GM23248 (cell line): ENCODE data around the gene TMEM203. TPM values are rescaled to one million over a fixed set of nuclear protein-coding genes. Genes with fewer than 3 reads are reported as not detected.

ENCODE experiments used
- DNase-seq: peaks from one replicate; pipeline ENCODE4 v3.0.0-alpha.2; 2015
- H2AFZ ChIP-seq: fragments of 200-600 bp; sonication (generic); 2 replicates; pipeline ENCODE4 v1.6.1; 2016; ENCODE audit warnings: antibody characterized with exemption
- H3F3A ChIP-seq: fragments of 200-600 bp; sonication (generic); 2 replicates; pipeline ENCODE4 v1.6.1; 2016; ENCODE audit warnings: mild to moderate bottlenecking, antibody characterized with exemption, mixed run types; ENCODE audit not compliant: insufficient read depth
- H3K27ac ChIP-seq: fragments of 200-600 bp; sonication (generic); 2 replicates; pipeline ENCODE4 v1.5.1; 2016; ENCODE audit warnings: mild to moderate bottlenecking
- H3K27me3 ChIP-seq: fragments of 200-600 bp; sonication (generic); replicated peaks from 2 replicates; pipeline ENCODE4 v1.6.1; 2016; ENCODE audit warnings: mild to moderate bottlenecking; ENCODE audit not compliant: insufficient read depth
- H3K36me3 ChIP-seq: fragments of 200-600 bp; sonication (generic); 2 replicates; pipeline ENCODE4 v1.6.1; 2016; ENCODE audit warnings: low read depth, mild to moderate bottlenecking
- H3K4me1 ChIP-seq: fragments of 200-600 bp; sonication (generic); 2 replicates; pipeline ENCODE4 v1.6.1; 2016; ENCODE audit warnings: mild to moderate bottlenecking; ENCODE audit not compliant: insufficient read depth
- H3K4me2 ChIP-seq: fragments of 200-600 bp; sonication (generic); one replicate; pipeline ENCODE4 v1.6.1; 2016; ENCODE audit warnings: mild to moderate bottlenecking; ENCODE audit not compliant: unreplicated experiment
- H3K4me3 ChIP-seq: fragments of 200-600 bp; sonication (generic); 2 replicates; pipeline ENCODE4 v1.5.1; 2016; ENCODE audit warnings: mild to moderate bottlenecking
- H3K79me2 ChIP-seq: fragments of 200-600 bp; sonication (generic); 2 replicates; pipeline ENCODE4 v1.6.1; 2016; ENCODE audit warnings: mild to moderate bottlenecking; ENCODE audit not compliant: insufficient read depth
- H3K9ac ChIP-seq: fragments of 200-600 bp; sonication (generic); 2 replicates; pipeline ENCODE4 v1.6.1; 2016; ENCODE audit warnings: mild to moderate bottlenecking
- H3K9me2 ChIP-seq: fragments of 200-600 bp; sonication (generic); 2 replicates; pipeline ENCODE4 v1.6.1; 2016; ENCODE audit warnings: mixed run types, mild to moderate bottlenecking, moderate library complexity; ENCODE audit not compliant: insufficient read depth
- H3K9me3 ChIP-seq: fragments of 200-600 bp; sonication (generic); one replicate; pipeline ENCODE4 v1.6.1; 2017; ENCODE audit warnings: low read depth
- H4K20me1 ChIP-seq: fragments of 200-600 bp; sonication (generic); 2 replicates; pipeline ENCODE4 v1.6.0; 2016; ENCODE audit not compliant: insufficient read depth
- EZH2 ChIP-seq: fragments of 200-600 bp; sonication (generic); IDR thresholded peaks from 2 replicates; pipeline ENCODE4 v1.6.1; 2018; ENCODE audit warnings: antibody characterized with exemption, mild to moderate bottlenecking; ENCODE audit not compliant: insufficient read depth, poor library complexity, severe bottlenecking
- EZH2phosphoT487 ChIP-seq: fragments of 200-600 bp; sonication (generic); IDR thresholded peaks from 2 replicates; pipeline ENCODE4 v1.6.1; 2018; ENCODE audit warnings: antibody characterized with exemption, moderate library complexity, mild to moderate bottlenecking, low read depth; ENCODE audit not compliant: insufficient read depth
- WGBS, 2 experiments: methylation state at CpG; one replicate each; pipeline ENCODE4 v1.1.6; 2015 to 2017; ENCODE audit warnings: low lambda C conversion rate in 2 of 2, low coverage in 1 of 2; ENCODE audit errors: missing lambda C conversion rate in 2 of 2; 5-methylcytosine and 5-hydroxymethylcytosine counted together
- in situ Hi-C: fragments of 300-500 bp; cut with MboI; formaldehyde crosslinking; loops from 2 replicates; pipeline ENCODE4 v1.15.0; 2020
- polyA plus RNA-seq: library from polyadenylated mRNA; unstranded; fragments of >200 nt; fragmentation: Nextera tagmentation; extraction: Ambion mirVana; gene quantifications from 2 replicates; pipeline ENCODE4 v1.2.1, GENCODE V29; 2016
- total RNA-seq: library from RNA; depleted of rRNA; stranded (reverse); fragments of >200 nt; shearing (Covaris generic); gene quantifications from 2 replicates; pipeline ENCODE4 v1.2.3, GENCODE V29; 2014

The TMEM203 gene
- total and polyA plus RNA-seq, 2 experiments from 2014 or later: 46.9 to 52.9 TPM

DNA sequence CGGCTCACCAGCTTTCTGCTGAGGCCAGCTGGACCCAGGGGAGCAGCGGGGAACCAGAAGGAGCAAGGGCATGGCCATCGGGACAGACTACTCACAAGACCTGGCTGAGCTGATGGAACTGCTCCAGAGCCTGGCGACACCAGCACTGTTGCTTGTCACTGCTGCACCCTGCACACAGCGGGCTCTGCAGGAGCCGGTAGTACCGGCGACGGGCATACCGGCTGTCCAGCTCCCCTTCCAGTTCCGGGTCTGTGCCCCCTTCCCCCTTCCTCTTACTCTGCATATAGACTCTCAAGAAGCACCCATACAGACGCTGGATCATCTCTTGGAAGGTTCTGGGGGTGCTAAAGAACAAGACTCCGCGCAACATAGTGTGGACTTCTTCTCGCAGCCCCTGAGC, 18.1 kb downstream of the TMEM203 start:
- Histone ChIP-seq H3K4me2 (peak overlapping the region; percentile 82), H3K27ac (no peak overlapping the region), H3K27me3 (no peaks in the 10 kb centered on the region), H3K4me1 (peaks cover 16% of the 10 kb centered on the region), H3K9me3 (no peaks in the 10 kb centered on the region), H3K9me2 (no peaks in the 10 kb centered on the region), H3K9ac (peak overlapping the region; percentile 93), H2AFZ (no peak overlapping the region), H3F3A (peaks cover 10% of the 10 kb centered on the region), H3K79me2 (peaks cover 62% of the 10 kb centered on the region), H3K4me3 (peak overlapping the region; percentile 83), H3K36me3 (no peaks in the 10 kb centered on the region; the same call in 1 of the 2 replicates), H4K20me1 (no peaks in the 10 kb centered on the region)
- 68 to 76% methylated on average over 15 of the region's 15 CpGs for WGBS, 2 experiments
- TF ChIP-seq EZH2 (no peak), EZH2phosphoT487 (no peak)
- no peak for DNase-seq
- in situ Hi-C loops: no loop called here

DNA sequence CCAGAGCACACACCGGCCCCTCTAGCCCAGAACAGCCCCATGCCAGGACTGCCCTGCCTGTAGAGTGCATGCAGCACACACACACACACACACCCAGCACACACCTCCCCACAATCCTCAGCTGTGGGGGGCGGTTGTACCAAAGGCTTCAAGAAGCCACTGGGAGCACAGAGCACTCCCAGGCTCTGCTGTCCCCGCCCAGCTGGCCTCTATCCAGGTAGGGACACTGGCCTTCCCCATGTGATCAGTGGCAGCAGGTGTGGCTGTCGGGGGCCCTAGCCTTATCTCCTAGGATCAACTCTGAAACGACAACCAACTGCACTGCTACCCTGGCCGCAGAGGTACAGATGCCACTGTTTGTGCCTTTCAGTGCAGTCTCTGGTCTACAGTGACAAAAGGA, 19.1 kb downstream of the TMEM203 start:
- DNase-seq: no peak
- Histone ChIP-seq H3K36me3 (no peaks in the 10 kb centered on the region; the same call in 1 of the 2 replicates), H2AFZ (no peak overlapping the region), H3K27ac (no peak overlapping the region), H3K4me2 (peak overlapping the region; percentile 20), H3K4me1 (peaks cover 16% of the 10 kb centered on the region), H4K20me1 (no peaks in the 10 kb centered on the region), H3K9me3 (no peaks in the 10 kb centered on the region), H3K9me2 (no peaks in the 10 kb centered on the region), H3K79me2 (peaks cover 52% of the 10 kb centered on the region), H3K9ac (no peak overlapping the region), H3K4me3 (0 out of 2 replicates have a peak overlapping the region, but pooled peaks have one; percentile 83), H3F3A (peaks cover 10% of the 10 kb centered on the region), H3K27me3 (no peaks in the 10 kb centered on the region)
- in situ Hi-C loops: no loop called here
- TF ChIP-seq EZH2 (no peak), EZH2phosphoT487 (no peak)
- 69 to 79% methylated on average over 6 of the region's 6 CpGs for WGBS, 2 experiments

DNA sequence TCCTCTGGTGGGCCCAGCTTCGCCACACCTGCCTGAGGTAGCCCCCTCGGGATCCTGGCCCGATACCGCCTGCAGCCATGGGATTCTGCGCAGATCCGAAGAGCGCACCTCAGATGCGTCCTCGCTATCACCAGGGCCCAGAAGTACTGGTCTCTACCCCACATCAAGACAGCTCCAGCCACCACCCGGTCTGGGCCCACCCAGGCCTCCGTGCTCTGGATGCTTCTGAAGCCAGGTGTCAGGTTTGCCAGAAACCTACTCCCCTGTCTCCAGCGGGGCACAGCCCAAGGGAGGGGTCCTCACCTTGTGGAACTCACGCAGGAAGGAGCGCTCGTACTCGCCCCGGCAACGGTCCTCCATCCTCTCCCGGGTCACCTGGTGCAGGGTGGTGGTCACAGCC, 19.5 kb downstream of the TMEM203 start:
- TF ChIP-seq EZH2 (no peak), EZH2phosphoT487 (no peak)
- 89 to 91% methylated on average over 19 of the region's 19 CpGs for WGBS, 2 experiments
- H2AFZ ChIP-seq: no peak overlapping the region
- in situ Hi-C loops: no loop called here
- peaks cover 10% of the 10 kb centered on the region for H3F3A ChIP-seq
- no peak overlapping the region for H3K4me2 ChIP-seq
- H3K27me3 ChIP-seq: no peaks in the 10 kb centered on the region
- no peaks in the 10 kb centered on the region for H4K20me1 ChIP-seq
- H3K9me2 ChIP-seq: no peaks in the 10 kb centered on the region
- no peak overlapping the region for H3K27ac ChIP-seq
- DNase-seq: no peak
- H3K9ac ChIP-seq: no peak overlapping the region
- peaks cover 16% of the 10 kb centered on the region for H3K4me1 ChIP-seq
- peaks cover 47% of the 10 kb centered on the region for H3K79me2 ChIP-seq
- no peaks in the 10 kb centered on the region; the same call in 1 of the 2 replicates for H3K36me3 ChIP-seq
- H3K4me3 ChIP-seq: no peak overlapping the region
- H3K9me3 ChIP-seq: no peaks in the 10 kb centered on the region

DNA sequence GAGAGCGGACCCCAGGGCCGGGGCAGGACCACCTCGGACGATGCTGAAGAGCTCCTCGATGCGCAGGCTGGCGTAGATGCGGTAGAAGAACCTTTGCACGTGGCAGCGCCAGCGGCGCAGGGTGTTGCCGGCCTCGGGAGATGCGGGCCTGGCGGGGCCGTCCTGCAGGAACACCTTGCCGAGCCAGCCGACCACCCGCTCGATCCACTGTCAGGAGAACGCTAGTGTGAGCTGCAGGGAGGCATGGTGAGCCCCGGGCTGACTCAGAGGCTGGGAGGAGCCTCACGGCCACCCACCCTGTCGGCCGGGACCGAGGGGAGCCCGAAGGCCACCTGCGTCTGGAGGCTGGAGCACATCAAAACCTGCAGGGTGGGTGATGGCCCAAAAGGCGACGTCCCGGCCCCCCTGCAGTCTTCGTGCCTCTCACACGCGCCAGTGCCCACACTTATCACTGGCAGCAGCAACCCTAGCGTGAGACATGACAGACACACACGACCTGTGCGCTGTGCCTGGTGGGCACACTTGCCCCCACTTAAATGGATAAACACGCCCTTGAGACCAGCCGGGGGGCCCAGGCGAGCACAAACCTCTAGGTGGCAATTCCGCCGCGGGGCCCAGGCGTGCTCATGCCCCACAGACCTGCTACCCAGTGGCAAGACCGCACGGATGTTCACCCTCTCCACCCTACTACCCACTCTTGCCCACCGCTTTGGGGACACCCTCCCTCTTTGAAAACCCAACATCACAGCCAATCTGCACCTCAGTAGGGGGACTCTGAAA, 20.4 kb downstream of the TMEM203 start:
- Histone ChIP-seq H3K9ac (no peak overlapping the region), H3K36me3 (no peaks in the 10 kb centered on the region; the same call in 1 of the 2 replicates), H3K79me2 (peaks cover 39% of the 10 kb centered on the region), H3K27ac (no peak overlapping the region), H4K20me1 (no peaks in the 10 kb centered on the region), H3K4me3 (no peak overlapping the region), H3F3A (peaks cover 9% of the 10 kb centered on the region), H2AFZ (no peak overlapping the region), H3K27me3 (no peaks in the 10 kb centered on the region), H3K4me1 (peaks cover 15% of the 10 kb centered on the region), H3K4me2 (no peak overlapping the region), H3K9me2 (no peaks in the 10 kb centered on the region), H3K9me3 (no peaks in the 10 kb centered on the region)
- in situ Hi-C loops: no loop called here
- no peak for DNase-seq
- WGBS, 2 experiments: 88 to 90% methylated on average over 40 to 47 of the region's 48 CpGs
- TF ChIP-seq EZH2phosphoT487 (no peak), EZH2 (no peak)
